Measurements from ENCODE around the gene FAAH2.
"Not testable (repeated sequence)": the region's sequence is repeated elsewhere in the genome, so short reads cannot be mapped to it uniquely, and the experiment has no call there.

FAAH2 gene, protein sequence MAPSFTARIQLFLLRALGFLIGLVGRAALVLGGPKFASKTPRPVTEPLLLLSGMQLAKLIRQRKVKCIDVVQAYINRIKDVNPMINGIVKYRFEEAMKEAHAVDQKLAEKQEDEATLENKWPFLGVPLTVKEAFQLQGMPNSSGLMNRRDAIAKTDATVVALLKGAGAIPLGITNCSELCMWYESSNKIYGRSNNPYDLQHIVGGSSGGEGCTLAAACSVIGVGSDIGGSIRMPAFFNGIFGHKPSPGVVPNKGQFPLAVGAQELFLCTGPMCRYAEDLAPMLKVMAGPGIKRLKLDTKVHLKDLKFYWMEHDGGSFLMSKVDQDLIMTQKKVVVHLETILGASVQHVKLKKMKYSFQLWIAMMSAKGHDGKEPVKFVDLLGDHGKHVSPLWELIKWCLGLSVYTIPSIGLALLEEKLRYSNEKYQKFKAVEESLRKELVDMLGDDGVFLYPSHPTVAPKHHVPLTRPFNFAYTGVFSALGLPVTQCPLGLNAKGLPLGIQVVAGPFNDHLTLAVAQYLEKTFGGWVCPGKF

DNA sequence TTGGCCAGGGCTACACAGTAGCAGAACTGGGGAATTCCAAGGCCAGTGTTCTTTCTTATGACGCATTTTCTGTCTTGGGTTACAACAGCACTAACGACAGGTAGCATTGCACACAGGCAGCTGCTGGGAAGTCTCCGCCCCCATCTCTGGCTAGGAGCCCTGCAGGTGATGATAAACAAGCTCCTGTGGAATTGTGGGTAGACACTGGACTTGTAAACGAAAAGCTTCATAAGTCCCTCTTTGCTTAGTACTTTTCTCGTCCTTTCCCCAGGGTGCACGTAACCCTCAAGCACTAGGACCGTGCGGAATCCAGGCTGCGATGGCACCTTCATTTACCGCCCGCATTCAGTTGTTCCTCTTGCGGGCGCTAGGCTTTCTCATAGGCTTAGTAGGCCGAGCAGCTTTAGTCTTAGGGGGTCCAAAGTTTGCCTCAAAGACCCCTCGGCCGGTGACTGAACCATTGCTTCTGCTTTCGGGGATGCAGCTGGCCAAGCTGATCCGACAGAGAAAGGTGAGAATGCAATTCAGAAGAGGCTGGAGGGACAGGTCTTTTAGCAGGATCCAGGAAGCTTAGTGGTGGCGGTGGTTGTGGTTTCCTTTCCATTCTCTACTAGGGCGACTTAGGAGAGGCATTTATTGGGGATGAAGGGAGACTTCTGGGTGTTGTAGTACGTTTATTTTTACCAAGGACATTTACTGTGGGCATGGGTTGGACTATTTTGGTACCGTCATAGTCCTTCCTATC is at the start of gene FAAH2:
TSS of gene FAAH2 (plus strand) at position 200 of the 745 bp plus-strand sequence. CDS start at position 320, 120 bp downstream.
- H3K9me3 Mint-ChIP-seq = no peaks in the 10 kb centered on the region
- H3K4me3 Mint-ChIP-seq = peak within 1 kb of the TSS; percentile 83
- H3K27ac Mint-ChIP-seq = peak within 1 kb of the TSS; percentile 79
- peaks cover 3% of the 10 kb centered on the region for H3K27me3 Mint-ChIP-seq
- H3K36me3 Mint-ChIP-seq (ENCODE audit: low read depth) = no peaks in the 10 kb centered on the region
- H3K4me1 Mint-ChIP-seq (ENCODE audit: low read depth) = peaks cover 17% of the 10 kb centered on the region

DNA sequence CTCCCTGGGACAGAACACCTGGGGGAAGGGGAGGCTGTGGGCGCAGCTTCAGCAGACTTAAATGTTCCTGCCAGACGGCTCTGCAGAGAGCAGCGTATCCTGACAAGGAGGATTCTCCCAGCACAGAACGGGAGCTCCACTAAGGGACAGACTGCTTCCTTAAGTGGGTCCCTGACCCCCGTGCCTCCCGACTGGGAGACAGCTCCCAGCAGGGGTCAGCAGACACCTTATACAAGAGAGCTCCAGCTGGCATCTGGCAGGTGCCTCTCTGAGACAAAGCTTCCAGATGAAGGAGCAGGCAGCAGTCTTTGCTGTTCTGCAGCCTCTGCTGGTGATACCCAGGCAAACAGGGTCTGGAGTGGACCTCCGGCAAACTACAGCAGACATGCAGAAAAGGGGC is 44.5 kb upstream of the FAAH2 start:
- no peak overlapping the region for H3K27ac Mint-ChIP-seq
- no peaks in the 10 kb centered on the region for H3K4me1 Mint-ChIP-seq (ENCODE audit: low read depth)
- H3K27me3 Mint-ChIP-seq = no peaks in the 10 kb centered on the region
- no peak overlapping the region for H3K4me3 Mint-ChIP-seq
- peaks cover 18% of the 10 kb centered on the region for H3K9me3 Mint-ChIP-seq
- peaks cover 3% of the 10 kb centered on the region for H3K36me3 Mint-ChIP-seq (ENCODE audit: low read depth)

DNA sequence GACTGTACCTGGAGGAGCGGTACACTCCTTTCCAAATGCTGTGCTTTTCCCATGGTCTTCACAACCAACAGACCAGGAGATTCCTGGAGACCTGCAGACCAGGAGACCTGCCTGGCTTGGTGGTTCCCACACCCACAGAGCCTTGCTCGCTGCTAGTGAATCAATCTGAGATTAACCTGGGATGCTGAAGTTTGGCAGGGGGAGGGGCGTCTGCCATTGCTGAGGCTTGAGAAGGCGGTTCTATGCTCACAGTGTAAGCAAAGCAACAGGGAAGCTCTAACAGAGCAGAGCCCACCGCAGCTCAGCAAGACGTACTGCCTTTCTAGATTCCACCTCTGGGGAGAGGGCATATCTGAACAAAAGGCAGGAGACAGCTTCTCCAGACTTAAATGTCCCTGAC is 34.5 kb upstream of the FAAH2 start:
- no peak overlapping the region for H3K27ac Mint-ChIP-seq
- no peaks in the 10 kb centered on the region for H3K4me1 Mint-ChIP-seq (ENCODE audit: low read depth)
- H3K36me3 Mint-ChIP-seq (ENCODE audit: low read depth) = no peaks in the 10 kb centered on the region
- no peak overlapping the region for H3K4me3 Mint-ChIP-seq
- peaks cover 10% of the 10 kb centered on the region for H3K9me3 Mint-ChIP-seq
- no peaks in the 10 kb centered on the region for H3K27me3 Mint-ChIP-seq

DNA sequence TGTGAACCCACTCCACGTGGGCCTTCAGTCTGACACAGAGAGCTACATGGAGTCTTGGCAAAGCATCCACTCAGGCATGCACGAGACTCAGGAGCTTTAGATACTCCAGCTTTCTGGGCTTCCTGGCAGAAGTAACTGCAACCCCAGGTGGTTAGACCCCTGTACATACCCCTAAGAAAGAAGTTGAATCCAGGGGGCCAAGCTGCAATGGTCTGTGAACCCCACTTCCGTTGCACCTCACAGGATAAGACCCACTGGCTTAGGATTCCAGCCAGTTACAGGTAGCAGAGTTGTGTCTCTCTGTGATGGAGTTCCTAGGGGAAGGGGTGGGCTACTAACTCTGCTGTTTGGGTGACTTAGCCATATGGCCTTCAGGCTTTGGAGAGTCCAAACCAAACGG is 21.4 kb upstream of the FAAH2 start:
- Mint-ChIP-seq H3K4me1 (ENCODE audit: low read depth) (no peaks in the 10 kb centered on the region), H3K27me3 (no peaks in the 10 kb centered on the region), H3K9me3 (peaks cover 13% of the 10 kb centered on the region)

DNA sequence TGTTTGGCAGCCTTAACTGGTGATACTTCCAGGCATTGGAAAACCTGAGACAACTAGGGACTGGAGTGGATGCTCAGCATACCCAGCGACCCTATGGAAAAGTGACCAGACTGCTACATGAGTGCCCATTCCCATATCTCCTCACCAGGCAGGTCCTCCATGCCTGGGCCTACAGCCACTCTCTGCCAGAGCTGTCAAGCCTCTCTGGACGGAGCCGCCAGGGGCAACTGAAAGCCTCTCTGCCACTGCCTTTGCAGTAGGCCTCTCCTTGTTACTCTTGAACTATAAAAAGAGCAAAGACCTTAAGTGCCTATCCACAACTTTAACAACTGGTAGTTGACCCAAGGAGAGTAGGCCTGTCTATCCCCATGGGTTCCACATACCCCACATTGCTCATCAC is 20.2 kb upstream of the FAAH2 start:
- H3K4me1 Mint-ChIP-seq (ENCODE audit: low read depth) = no peaks in the 10 kb centered on the region
- no peaks in the 10 kb centered on the region for H3K36me3 Mint-ChIP-seq (ENCODE audit: low read depth)
- H3K27ac Mint-ChIP-seq = no peak overlapping the region
- peaks cover 13% of the 10 kb centered on the region for H3K9me3 Mint-ChIP-seq
- H3K4me3 Mint-ChIP-seq = no peak overlapping the region
- no peaks in the 10 kb centered on the region for H3K27me3 Mint-ChIP-seq

More for the DNA sequence above, 21.4 kb upstream of the FAAH2 start:
- no peak overlapping the region for H3K4me3 Mint-ChIP-seq
- H3K36me3 Mint-ChIP-seq (ENCODE audit: low read depth) = no peaks in the 10 kb centered on the region
- no peak overlapping the region for H3K27ac Mint-ChIP-seq

DNA sequence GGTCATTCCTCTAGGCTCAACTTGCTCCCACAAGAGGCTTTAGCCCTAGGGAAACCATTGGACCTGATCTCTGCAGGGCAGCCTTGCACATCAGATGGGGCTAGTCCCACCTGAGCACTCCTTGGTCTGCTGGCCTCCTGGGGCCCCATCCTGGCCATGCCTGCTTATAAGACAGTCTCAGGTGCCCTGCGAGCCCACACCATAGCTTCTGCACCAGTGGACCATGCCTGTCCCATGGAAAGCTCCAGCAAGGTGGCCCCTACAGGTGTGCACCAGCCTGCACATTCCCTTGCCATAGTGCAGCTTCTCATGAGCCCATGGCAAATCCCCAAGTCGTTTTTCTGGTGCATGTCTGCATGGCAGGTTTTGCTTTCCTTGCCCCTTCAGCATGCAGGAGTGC is 19.6 kb upstream of the FAAH2 start:
- no peak overlapping the region for H3K4me3 Mint-ChIP-seq
- H3K27ac Mint-ChIP-seq = no peak overlapping the region
- H3K36me3 Mint-ChIP-seq (ENCODE audit: low read depth) = no peaks in the 10 kb centered on the region
- no peaks in the 10 kb centered on the region for H3K4me1 Mint-ChIP-seq (ENCODE audit: low read depth)
- H3K9me3 Mint-ChIP-seq = peaks cover 13% of the 10 kb centered on the region
- no peaks in the 10 kb centered on the region for H3K27me3 Mint-ChIP-seq

DNA sequence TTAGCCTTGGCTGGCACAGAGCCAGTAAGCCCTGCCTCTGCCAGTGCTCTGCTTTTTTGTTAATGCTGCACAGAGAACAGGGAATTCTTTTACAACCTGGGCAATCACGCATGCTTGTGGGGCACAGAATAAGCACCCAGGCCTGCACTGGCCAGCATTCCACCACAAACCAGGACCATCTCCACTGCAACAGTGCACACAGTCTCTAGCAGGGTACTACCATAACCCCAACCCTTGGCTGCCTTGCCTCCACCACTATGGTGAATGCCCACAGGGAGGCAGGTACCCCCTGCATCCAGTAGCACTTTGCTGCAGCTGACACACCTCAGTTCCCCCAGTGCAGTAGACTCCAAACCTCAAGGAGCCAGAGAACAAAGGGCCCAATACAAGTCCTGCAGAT is 19.2 kb upstream of the FAAH2 start:
- H3K36me3 Mint-ChIP-seq (ENCODE audit: low read depth) = no peaks in the 10 kb centered on the region
- H3K9me3 Mint-ChIP-seq = peaks cover 13% of the 10 kb centered on the region
- H3K27me3 Mint-ChIP-seq = no peaks in the 10 kb centered on the region
- no peak overlapping the region for H3K27ac Mint-ChIP-seq
- H3K4me3 Mint-ChIP-seq = no peak overlapping the region
- no peaks in the 10 kb centered on the region for H3K4me1 Mint-ChIP-seq (ENCODE audit: low read depth)

DNA sequence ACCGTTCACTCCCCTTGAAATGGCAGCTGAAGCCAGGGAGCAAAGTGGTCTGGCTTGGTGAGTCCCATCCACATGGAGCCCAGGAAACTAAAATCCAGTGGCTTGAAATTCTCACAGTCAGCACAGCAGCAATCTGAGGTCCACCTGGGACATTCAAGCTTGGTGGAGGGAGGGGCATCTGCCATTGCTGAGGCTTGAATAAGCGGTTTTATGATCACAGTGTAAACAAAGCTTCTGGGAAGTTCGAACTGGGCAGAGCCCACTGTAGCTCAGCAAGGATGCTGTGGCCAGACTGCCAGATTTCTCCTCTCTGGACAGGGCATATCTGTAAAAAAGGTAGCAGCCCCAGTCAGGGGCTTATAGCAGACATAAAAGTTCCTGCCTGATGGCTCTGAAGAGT is 15.5 kb upstream of the FAAH2 start:
- H3K27me3 Mint-ChIP-seq = no peaks in the 10 kb centered on the region
- H3K4me1 Mint-ChIP-seq (ENCODE audit: low read depth) = no peaks in the 10 kb centered on the region
- no peak overlapping the region for H3K27ac Mint-ChIP-seq
- H3K9me3 Mint-ChIP-seq = peaks cover 13% of the 10 kb centered on the region
- H3K36me3 Mint-ChIP-seq (ENCODE audit: low read depth) = no peaks in the 10 kb centered on the region
- H3K4me3 Mint-ChIP-seq = no peak overlapping the region

DNA sequence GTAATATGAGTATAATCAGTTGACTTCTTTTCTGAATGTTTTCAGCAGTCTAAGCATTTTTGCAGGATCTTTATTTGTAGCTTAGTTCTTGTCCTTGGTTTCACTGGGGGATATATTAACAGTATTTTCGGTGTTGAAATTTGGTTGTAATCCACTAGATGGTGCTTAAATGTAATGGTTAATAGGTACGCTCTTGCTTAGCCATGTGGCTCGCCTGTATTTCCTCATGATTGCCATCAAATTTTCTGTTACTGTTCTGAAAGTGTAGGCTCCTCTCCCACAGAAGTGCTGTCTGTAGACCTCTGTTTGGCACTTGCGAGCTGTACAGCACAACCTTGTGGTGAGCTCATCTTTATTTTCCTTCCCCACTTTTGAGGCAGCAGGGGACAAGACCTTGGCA is 3.9 kb upstream of the FAAH2 start:
- H3K36me3 Mint-ChIP-seq (ENCODE audit: low read depth) = no peaks in the 10 kb centered on the region
- peaks cover 14% of the 10 kb centered on the region for H3K4me1 Mint-ChIP-seq (ENCODE audit: low read depth)
- no peaks in the 10 kb centered on the region for H3K9me3 Mint-ChIP-seq
- no peak overlapping the region for H3K4me3 Mint-ChIP-seq
- no peak overlapping the region for H3K27ac Mint-ChIP-seq
- H3K27me3 Mint-ChIP-seq = peaks cover 3% of the 10 kb centered on the region

DNA sequence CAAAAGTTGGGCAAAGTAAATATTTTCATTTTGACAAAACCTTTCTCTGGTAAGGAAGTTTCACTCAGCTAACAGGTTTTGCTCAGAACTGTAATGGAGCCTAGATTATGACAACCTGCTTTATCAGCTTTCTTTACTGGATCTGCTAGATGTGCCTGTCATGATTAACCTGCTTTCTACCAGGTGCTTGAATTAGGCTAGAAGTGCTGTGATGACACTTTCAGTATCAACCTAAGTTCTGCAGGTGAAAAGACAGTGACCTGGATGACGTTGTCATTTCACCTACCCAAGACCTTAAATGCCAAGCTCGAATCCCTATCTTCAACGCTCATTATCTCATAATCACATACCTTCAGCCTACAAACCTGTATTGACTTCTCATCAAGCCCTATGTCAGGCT is 1.5 kb upstream of the FAAH2 start:
- H3K36me3 Mint-ChIP-seq (ENCODE audit: low read depth) = no peaks in the 10 kb centered on the region
- peaks cover 3% of the 10 kb centered on the region for H3K27me3 Mint-ChIP-seq
- no peak overlapping the region for H3K4me3 Mint-ChIP-seq
- H3K9me3 Mint-ChIP-seq = no peaks in the 10 kb centered on the region
- no peak overlapping the region for H3K27ac Mint-ChIP-seq
- H3K4me1 Mint-ChIP-seq (ENCODE audit: low read depth) = peaks cover 14% of the 10 kb centered on the region

DNA sequence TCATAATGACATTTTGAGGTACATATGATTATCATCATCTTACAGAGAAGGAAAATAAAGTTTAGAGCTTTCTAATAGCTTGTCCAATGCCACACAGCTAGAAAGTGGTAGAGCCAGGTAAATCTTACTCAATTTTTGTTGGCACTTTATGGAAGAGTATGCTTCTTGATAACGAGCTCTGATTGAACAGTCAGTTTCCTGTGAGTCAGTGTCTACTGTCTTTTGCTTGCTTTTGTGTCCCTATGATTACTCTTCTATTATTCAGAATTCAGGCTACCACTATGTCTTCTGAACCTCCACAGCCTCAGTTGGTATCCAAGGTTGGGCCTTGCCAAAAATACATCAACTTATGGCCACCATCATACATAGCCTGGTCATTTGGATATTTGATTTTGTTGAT is 2.6 kb downstream of the FAAH2 start:
- no peak overlapping the region for H3K27ac Mint-ChIP-seq
- H3K36me3 Mint-ChIP-seq (ENCODE audit: low read depth) = peaks cover 4% of the 10 kb centered on the region
- H3K27me3 Mint-ChIP-seq = peaks cover 3% of the 10 kb centered on the region
- no peak overlapping the region for H3K4me3 Mint-ChIP-seq
- peaks cover 17% of the 10 kb centered on the region for H3K4me1 Mint-ChIP-seq (ENCODE audit: low read depth)
- H3K9me3 Mint-ChIP-seq = no peaks in the 10 kb centered on the region

DNA sequence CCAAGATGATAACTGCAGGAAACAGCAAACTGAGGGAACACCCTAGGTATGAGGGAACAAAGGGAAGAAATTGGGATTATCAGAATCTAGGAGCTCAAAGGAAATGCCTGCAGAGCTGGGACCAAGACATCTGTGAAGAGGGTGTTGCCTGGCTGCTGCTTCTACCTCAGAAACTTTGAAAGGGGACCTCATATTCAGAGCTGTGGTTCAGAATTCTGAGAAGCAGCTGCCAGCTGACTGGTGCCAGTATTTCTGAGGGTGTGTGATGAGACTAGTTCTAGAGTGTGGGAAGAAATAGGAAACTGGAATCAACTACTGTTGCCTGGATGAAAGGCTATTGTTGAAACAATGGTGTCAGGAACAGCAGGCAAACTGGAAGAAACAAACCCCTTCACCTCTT is 8.5 kb downstream of the FAAH2 start:
- no peak overlapping the region for H3K27ac Mint-ChIP-seq
- H3K9me3 Mint-ChIP-seq = no peaks in the 10 kb centered on the region
- H3K27me3 Mint-ChIP-seq = no peaks in the 10 kb centered on the region
- peaks cover 9% of the 10 kb centered on the region for H3K4me1 Mint-ChIP-seq (ENCODE audit: low read depth)
- peaks cover 4% of the 10 kb centered on the region for H3K36me3 Mint-ChIP-seq (ENCODE audit: low read depth)
- no peak overlapping the region for H3K4me3 Mint-ChIP-seq

DNA sequence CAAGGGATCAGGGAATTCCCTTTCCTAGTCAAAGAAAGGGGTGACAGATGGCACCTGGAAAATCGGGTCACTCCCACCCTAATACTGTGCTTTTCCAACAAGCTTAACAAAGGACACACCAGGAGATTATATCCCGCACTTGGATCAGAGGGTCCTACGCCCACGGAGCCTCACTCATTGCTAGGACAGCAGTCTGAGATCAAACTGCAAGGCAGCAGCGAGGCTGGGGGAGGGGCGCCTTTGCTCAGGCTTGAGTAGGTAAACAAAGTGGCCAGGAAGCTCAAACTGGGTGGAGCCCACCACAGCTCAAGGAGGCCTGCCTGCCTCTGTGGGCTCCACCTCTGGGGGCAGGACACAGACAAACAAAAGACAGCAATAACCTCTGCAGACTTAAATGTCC is 9.2 kb downstream of the FAAH2 start:
- H3K4me1 Mint-ChIP-seq (ENCODE audit: low read depth); H3K36me3 Mint-ChIP-seq (ENCODE audit: low read depth); H3K4me3 Mint-ChIP-seq; H3K27ac Mint-ChIP-seq; H3K27me3 Mint-ChIP-seq; H3K9me3 Mint-ChIP-seq: not testable (repeated sequence)

DNA sequence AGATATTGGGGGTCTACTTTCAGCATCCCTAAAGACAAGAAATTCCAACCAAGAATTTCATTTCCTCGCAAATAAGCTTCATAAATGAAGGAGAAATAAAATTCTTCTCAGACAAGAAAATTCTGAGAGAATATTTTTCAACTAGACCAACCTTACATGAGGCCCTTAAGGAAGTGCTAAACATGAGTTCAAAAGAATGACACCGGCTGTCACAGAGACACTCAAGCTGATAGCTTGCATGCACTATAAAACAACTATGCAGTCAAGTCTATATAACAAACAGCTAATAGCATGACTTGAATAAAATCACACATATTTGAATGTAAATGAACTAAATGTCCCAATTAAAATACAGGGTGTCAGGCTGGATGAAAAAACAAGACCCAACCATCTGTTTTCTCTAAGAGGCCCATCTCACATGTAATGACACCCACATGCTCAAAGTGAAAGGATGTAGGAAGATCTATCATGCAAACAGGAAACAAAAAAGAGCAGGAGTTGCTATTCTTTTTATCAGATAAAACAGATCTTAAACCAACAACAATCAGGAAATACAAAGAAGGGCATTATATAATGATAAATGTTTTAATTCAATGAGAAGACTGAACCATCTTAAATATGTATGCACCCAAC is 27.2 kb downstream of the FAAH2 start:
- Mint-ChIP-seq H3K27me3 (no peaks in the 10 kb centered on the region), H3K36me3 (ENCODE audit: low read depth) (peaks cover 6% of the 10 kb centered on the region), H3K9me3 (peaks cover 22% of the 10 kb centered on the region), H3K27ac (no peak overlapping the region), H3K4me3 (no peak overlapping the region), H3K4me1 (ENCODE audit: low read depth) (peaks cover 6% of the 10 kb centered on the region)

DNA sequence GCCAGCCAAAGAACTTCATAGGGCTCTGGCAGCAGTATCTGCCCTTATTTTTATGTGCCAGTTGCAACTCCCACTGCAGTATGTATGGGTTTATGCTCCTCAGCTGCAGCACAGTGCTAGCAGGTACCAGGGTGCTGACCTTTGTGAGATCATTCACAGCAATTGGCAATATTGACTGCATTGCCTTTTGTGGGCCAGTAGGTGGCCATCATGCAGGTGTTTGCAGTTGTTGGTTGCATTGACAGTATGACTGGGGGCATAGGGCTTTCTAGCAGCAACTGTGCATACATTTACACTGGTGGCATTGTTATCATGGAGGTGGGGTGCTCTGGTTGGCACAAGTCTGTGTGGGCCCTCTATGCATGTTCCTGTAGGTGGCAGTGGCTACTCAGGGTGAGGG is 42.5 kb downstream of the FAAH2 start:
- H3K27me3 Mint-ChIP-seq = no peaks in the 10 kb centered on the region
- no peak overlapping the region for H3K27ac Mint-ChIP-seq
- H3K9me3 Mint-ChIP-seq = no peaks in the 10 kb centered on the region
- no peaks in the 10 kb centered on the region for H3K4me1 Mint-ChIP-seq (ENCODE audit: low read depth)
- H3K36me3 Mint-ChIP-seq (ENCODE audit: low read depth) = peaks cover 6% of the 10 kb centered on the region
- no peak overlapping the region for H3K4me3 Mint-ChIP-seq

Measured in stimulated activated naive CD8-positive, alpha-beta T cell treated with anti-CD3 and anti-CD28 coated beads, Interleukin-15, Interleukin-2, amounts not matched to agents 100 ng/mL and 50 ng/mL, for 24 hours (primary cell).